Dedifferentiated amniotic fluid mesenchymal stem cell (primary cell): ENCODE results near the gene A3GALT2.

Experiments
- DNase-seq: peaks from one replicate; pipeline ENCODE4 v3.0.0-alpha.2; 2016; ENCODE audit errors: extremely low spot score

Gene A3GALT2

DNA sequence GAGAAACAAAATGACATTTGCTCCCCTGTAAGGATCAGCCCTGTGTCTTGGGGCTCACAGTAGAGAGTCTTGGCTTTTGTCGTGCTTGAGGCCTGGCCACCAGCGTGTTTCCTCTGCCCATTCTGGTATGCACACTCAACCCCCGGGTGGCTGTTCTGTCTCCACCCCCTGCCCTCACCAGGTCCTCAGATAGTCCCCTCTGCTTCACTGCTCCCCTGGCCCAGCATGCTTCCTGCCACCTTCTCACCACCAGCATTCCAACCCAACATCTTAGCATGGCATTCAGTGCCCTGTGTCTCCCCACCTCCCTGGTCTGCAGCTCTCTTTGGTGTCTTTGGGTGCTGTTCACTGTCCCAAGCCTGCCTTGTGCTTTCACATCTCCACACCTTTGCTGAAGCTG lies 48.4 kb downstream of the A3GALT2 start:
- no peak for DNase-seq

DNA sequence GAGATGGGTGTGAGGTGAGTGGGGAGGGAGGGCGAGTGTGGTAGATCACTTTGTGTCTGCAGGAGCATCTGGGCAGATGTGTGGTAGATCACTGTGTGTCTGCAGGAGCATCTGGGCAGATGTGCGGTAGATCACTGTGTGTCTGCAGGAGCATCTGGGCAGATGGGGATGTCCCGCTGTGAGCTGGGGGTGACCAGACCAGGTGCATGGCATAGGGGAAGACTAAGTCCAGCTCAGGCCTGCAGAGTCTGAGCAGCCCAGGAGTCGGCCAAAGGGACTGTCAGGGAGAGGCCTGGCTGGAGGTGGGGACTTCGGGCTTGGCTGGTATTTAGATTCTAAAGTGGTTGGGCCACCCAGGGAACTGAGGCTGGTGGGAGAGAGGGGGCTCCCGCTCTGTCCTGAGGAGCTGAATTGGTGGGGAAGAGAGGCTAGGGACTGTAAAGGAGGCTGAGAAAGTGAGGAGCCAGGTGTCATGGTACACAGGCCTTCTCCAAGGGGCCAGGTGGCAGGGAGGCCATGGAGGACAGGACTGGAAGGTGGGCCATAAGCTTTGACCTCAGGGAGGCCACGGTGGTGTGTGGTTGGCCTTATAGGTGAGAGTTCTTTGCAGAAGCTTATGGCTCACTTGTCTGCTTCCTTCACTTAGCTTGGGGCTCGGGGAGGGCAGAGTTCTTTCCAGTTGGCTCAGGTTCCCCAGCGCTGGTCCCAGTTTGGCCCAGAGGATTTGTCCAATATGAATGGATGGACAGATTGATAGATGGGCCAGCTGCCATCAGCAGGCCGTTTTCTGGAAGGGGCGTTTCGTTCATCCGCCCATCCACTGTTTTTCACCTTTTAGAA lies 49.0 kb downstream of the A3GALT2 start:
- no peak for DNase-seq

DNA sequence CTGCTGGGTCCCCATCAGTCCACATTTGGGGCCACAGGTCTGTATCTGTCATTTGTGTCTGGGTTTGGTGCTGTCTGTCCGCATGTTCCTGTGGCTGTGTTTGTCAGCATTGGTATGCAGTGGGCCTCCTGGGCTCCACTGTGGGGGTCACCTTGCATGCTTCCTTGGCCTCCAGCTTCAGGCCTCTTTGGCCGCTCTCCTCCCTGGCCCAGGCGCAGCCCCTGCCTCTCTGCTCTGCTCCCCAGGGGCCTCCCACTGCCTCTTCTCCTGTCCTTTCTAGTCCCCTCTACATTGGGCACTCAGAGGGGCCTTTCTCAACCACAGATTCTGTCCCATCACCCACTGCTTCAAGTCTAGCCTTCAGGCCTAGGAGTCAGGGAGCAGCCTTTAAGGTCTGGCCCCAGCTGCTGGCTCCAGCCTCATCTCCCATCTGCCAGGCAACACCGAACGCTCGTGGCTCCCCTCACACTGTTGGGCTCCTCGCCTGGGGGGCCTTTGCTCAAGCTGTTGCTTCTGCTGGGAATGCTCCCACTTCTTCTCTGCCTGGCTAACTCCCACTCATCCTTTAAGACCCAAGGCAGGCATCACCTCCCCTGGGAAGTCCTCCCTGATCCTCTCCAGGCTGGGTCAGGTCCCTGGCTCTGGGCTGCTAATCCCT lies 50.0 kb downstream of the A3GALT2 start:
- no peak for DNase-seq

DNA sequence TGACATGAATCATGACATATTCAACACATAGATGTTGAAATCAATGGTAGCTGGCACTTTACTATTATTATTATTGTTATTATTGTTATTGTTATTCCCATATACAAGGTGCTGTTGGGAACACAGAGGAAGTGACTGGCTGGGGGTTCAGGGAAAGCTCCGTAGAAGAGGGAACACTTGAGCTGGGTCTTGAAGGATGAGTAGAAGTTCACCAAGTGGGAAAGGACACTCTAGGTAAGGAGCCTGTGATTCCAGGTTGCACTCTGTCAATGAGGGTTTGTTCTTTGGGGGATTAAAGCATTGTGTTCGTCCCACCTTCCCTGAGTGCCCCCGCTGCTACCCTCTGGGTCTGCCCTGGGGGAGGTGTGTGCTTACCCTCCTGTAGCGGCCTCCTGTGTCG lies 50.5 kb downstream of the A3GALT2 start:
- DNase-seq = no peak

DNA sequence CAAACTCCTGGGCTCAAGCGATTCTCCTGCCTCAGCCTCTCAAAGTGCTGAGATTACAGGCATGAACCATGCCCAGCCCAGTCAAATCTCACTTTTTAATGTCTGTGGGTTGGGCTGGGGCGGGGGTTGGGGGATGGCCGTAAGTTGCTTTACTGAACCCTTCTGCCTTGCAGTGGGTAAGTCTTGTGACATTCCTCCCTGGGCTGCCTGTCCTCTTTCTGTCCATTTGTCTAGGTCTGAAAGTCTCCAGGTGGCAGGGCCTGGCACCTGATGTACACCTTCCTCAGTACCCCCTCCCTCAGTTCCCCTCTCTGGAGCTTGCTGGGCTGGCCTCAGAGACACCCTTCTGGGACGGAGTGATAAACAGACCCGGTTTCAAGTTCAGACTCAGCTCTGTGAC lies 51.3 kb downstream of the A3GALT2 start:
- no peak for DNase-seq

DNA sequence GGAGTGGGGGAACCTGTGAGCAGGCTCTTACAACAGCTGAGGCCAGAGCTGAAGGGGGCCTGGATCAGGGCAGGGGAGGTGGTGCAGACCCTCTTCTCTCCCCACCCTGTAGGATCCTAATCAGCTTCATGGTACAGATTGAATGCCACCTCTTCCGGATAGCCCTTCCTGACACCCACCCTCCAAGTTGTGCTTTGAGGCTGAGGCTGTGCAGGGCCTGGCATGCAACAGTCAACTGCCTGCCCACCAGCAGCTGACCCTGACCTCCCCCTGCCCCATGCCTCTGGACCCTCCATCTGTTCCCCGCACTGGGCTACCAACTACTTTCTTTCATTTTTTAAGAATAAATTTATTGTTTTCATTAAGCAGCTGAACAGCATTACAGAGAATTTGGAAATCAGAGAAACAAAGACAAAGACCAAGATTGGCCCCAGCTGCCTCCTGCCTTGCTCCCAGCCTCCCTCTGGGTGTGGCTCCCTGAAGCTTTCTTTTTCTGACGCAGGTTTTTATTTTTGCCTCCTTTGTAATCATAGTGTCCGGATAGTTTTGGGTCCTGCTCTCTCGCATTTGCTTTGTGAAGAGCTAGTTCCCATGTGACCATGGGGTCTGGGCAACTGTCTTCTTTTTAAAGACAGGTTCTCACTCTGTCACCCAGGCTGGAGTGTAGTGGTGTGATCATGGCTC lies 51.8 kb downstream of the A3GALT2 start:
- DNase-seq = no peak

DNA sequence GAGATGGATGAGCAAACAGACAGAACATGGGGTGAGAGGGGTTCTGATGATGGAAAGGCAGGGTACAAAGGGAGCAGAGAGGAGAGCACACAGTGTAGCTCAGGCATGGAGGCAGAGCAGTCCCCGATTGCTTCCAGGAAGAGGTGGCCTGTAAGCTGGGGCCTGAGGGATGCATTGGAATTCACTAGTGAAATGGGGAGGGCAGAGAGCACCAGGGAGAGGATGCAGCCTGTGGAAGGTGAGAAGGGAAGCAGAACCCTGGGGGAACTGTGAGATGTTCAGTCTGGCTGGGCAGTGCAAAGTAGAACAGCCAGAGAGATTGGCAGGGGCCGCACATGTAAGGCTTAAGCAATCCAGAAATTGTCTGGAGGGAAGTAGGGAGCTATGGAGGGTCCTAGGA lies 52.4 kb downstream of the A3GALT2 start:
- DNase-seq = no peak

DNA sequence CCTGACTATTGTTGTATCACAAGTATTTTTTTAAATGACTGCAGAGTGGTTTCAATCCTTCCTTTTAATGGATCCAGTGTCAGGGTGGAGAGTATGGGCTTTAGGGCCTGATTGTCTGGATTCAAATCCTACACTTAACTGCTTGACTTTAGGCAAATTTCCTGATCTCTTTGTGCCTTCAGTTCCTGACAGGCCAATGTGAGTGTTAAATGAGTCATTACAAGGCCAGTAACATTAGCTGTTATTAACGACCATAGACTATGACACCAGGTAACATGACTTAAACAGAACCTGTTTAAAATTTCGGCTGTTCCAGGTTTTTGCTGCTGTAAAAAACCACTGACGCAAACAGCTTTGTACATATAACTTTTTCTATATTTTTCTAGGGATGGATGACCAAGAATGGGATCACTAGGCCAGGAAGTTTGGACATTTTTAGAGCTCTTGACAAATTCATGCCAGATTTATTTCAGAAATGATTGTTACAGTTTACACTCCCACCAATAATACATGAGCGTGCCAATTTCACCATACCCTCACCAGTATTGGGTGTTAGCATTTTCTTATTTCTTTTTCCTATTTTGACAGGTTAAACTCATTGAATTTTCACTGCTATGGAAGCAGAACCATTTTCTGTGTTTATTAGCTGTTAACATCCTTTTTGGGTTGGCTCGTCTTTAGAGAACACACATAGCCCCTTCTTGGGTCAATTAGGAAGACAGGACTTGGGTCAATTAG lies 53.3 kb downstream of the A3GALT2 start:
- no peak for DNase-seq

DNA sequence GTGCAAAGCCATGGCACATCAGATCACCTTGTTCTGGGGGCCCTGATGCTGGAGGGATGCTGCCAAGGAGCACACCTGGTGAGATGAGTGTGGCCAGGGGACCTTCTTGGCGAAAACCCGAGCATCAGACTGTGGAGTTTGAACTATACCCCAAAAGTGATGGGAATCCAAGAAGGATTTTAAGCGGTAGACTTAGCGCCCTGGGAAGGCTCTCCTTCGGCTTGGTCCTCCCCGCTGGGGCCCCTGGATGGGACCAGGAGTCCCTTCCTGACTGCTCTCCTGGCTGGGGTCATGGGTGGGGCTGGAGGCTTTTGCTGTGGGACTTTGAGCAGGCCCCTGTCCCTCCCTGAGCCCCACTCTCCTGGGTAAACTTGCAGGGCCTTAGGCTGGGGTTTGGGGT lies 54.1 kb downstream of the A3GALT2 start:
- DNase-seq = no peak

DNA sequence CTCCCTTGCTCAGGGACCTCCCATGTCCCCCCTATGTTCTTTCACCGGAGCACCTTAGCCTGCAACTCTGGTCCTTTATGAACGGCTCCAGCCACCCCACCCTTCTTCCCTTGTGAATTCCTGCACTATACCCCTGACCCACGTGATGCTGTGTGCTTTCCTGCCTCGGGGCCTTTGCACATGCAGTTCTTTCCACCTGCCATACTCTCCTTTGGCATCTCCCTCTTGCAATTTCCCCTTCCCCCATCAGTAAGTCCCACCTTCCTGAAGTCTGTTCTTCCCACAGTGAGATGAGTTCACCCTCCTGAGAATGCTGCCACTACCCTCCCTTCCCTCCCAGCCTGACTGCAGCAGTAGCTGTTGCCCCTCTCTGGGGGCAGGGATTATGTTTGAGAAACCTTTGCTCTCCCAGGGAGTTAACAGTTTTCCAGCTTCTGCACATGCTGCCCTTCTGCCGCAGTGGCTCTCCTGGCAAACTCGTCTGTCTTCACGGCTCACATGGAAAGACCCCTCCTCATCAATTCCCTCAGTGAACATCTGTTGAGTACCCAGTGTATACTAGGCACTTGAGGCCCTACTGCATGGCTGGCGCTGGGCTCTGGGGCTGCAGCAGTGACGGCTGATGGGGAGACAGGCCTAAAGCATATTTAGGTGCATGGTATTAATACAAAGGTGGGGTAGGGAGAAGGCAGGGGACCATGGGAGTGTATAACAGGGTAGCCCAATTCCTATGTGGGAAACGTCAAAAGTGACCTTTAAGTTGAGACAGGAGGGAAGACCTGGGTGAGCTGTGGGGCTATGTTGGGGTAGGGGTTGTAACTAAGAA lies 54.9 kb downstream of the A3GALT2 start:
- DNase-seq = no peak

DNA sequence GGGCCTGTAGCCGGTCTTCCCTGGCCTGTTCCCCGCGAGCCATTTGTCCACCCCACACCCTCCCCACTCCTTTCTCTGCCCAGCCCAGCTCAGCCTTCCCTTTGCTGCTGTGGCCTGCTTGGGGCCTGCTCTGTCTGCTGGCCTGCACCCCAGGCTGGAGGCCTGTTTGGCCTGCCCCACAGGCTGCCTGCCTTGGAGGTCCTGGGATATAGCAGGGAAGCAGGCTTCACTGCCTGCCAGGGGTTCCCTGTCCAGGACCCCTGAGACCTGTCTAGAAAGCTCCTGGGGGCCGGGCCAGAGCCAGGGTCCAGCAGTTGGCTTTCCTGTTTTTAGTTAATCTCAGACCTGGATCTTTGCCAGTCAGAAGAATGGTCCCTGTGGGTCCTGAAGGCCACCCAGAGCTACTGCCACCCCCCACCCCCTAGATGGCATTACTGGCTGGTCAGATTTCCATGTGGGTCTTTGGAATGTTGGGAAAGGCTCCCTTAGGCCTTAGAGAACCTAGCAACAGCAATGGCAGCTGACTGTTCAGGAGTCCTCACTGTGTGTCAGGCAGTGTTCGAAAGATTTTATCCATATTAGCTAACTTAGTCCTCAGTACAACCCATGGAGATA lies 56.9 kb downstream of the A3GALT2 start:
- DNase-seq = no peak

DNA sequence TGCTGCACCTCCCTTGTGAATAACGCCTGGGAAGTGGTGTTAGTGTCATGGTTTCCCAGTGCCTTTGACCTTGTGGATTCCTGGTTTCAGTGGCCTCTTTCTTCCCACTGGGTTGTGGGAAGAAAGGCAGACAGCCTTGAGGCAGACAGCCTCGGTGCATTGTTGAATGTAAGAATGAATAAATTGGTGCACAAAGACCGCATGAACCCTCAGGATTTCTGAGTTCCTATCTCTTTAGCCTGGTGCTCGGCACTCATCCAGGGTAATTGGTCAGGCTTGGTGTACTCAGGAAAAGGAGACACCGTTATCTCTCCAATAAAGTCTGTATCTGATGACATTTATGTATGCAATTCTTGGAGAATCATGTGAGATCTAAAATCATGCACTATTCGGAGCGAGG lies 59.6 kb downstream of the A3GALT2 start:
- DNase-seq = no peak

DNA sequence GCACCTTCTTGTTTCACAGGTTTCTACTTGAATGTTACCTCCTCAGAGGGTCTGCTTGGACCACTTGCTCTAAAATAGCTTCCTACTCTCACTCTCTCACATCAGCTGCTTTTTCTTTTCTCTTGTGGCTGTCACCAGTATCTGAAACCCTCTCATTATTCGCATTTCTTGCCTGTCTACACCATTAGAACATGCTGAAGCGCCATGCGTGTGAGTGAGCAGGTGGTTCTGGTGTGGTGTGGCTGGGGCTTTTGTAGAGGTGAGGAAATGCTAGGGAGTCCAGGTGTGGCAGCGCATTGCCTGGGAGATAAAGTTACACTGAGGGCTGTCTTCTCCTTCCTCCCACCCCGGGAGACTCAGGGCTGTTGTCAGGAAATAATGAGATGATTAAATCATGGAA lies 60.5 kb downstream of the A3GALT2 start:
- no peak for DNase-seq

DNA sequence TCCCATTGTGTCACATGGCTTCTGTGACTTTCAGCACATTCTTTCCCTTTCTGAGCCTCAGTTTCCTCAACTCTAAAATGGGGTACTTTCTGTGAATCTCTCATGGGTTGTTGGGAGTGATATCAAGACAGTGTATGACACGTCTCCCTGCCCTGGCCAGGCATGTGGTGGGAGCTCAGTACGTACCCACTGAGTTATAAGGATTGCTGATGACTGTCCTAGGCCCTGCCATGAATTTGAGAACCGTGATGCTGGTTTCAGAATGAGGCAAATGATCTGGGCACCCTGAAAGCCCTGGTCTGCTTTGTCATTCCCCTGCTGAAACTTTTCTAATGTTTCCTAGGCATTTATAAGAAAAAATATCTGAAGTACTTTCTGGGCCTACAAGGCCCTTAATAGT lies 61.0 kb downstream of the A3GALT2 start:
- DNase-seq = no peak

DNA sequence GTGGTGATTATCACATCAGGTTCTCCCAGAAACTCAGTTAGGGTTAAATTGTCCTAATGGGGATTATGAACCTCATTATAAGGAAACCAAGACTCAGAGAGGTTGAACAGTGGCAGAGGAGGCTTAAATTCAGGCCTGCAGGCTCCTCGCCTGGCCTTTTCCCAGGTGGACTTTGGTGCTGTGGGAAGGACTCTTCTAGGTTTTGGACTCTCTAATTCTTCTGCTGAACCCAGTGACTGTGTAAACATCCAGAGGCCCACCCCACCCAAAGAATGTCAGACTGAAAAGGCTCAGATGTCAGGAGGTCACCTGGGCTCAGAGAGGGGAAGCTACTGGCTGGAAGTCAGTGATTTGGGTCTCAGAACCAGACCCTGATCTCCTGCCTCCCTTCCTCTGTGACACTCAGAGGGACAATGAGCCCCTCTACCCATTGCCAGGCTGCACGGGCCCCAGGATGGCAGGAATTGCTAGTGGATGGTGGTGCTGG lies 62.1 kb downstream of the A3GALT2 start:
- DNase-seq = no peak

DNA sequence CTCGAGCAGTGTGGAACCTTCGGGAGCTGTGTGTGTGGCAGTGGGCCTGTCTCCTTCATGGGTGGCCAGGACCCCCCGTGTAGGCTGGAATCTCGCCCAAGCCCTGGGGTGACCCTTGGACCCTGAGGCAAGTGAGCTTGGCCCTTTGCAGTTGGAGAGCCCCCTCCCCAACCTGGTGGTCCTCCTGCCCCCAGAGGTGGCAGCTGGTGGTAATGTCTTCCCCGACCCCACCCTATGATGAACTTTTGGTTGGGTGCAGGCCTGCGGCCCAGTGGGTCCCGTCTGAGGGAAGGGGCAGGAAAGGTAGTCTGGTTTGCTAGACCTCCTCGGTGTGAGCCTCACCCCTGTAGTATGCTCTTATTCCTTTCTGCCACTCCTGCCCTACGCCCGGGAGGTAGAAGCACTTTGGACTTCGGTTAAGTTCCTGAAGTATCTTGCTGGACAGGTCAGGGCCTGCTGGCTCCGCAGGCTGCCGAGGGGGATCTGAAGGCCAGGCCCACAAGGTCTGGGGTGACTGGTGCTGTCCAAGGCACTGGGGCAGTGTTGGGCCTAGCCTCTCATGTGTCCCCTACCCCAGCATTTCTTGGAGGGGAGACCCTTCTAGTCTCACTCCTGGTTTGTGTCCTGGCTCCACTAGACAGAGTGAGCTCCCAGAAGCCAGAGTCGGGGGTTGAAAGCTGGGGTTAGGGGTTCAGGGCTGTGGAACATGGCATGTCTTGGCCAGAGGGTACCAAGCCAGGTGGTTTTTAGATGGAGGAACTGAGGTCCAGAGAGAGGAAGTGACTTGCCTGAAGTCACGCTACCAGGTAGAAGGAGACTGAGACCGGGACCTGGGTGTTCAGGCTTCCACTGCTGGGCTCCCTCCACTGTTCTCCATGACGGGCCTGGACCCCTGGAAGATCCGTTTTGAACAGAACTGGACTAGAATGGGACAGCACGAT lies 62.9 kb downstream of the A3GALT2 start:
- no peak for DNase-seq

DNA sequence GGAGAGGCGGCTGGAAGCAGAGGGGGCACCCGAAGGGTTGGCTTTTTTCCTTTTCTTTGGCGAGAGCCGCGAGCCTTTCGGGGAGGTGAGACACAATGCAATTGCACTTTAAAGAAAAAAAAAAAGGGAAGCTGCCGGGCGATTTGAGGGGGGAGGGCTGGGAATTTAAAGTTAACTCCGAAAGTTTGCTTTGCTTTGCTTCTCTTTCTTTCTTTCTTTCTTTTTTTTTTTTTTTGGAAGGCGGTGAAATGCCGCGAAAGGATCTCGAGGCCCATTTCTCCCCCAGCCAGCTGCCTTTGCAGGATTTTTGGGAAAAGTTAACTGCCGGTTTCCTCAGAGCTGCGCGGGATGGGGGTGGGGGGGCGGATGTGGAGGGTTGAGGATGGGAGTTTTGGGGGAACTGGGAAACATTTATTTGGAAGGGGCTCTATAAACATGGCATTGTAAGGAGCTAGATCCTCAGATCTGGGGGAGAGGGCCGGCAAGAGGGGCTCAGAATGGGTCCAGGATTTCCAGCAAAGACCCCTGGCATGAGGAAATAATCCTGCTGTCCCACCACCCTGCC lies 63.6 kb downstream of the A3GALT2 start:
- DNase-seq = no peak
